Renal cortical epithelial cell (primary cell): ENCODE measurements around the gene PHRF1. TPM values are rescaled to one million over a fixed set of nuclear protein-coding genes. Genes with fewer than 3 reads are reported as not detected.
A peak's percentile ranks its signal among the peaks of the same experiment; 100 is the strongest.

ENCODE experiments used
- DNase-seq: peaks from one replicate; pipeline ENCODE4 v3.0.0-alpha.2; 2011; ENCODE audit warnings: low read depth
- total RNA-seq: library from RNA; depleted of rRNA; stranded (reverse); fragments of >200 nt; gene quantifications from 2 replicates; pipeline ENCODE4 v1.2.3, GENCODE V29; 2014

Gene PHRF1
- total RNA-seq, 1 donor from 2014 or later, result 40.9 TPM

DNA sequence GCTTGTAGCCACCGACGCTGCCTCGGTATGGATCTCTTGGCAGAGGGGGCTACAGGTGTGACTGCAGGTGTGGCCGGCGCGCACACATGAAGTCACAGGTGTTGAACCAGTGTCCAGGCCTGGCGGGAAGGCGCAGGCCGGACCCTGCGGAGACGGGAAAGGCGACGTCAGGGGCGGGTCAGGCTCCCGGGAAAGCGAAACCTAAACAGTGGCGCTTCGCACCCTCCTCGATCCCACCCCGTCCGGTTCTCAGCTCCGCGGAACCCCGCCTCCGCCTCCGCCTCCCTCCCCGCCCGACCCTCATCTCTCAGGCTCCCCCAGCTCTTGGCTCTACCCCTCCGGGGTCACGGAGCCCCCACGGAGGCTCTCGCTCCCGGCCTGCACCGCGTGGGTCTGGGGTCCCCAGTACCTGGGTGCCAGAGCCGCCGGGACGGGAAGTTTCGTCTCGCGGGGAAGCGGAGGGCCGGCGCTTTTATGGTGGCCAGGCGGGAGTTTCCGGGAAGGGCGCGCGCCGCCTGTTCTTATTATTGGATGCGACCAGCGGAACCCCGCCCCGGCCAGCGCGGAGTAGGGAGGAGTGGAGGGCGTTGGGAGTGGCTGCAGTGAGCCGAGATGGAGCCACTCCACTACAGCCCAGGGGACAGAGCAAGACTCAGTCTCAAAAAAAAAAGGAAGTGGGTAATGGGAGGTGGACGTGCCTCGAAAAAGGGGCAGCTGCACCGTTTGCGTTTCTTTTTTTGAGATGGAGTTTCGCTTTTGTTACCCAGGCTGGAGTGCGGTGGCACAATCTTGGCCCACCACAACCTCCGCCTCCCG is 39.4 kb downstream of the PHRF1 start, which contains the start of gene IRF7:
Gene IRF7, minus strand, starts transcription at position 447 of the 816 bp plus-strand sequence. CDS start 586 bp downstream, outside the sequence.
- peak; percentile 69 for DNase-seq

DNA sequence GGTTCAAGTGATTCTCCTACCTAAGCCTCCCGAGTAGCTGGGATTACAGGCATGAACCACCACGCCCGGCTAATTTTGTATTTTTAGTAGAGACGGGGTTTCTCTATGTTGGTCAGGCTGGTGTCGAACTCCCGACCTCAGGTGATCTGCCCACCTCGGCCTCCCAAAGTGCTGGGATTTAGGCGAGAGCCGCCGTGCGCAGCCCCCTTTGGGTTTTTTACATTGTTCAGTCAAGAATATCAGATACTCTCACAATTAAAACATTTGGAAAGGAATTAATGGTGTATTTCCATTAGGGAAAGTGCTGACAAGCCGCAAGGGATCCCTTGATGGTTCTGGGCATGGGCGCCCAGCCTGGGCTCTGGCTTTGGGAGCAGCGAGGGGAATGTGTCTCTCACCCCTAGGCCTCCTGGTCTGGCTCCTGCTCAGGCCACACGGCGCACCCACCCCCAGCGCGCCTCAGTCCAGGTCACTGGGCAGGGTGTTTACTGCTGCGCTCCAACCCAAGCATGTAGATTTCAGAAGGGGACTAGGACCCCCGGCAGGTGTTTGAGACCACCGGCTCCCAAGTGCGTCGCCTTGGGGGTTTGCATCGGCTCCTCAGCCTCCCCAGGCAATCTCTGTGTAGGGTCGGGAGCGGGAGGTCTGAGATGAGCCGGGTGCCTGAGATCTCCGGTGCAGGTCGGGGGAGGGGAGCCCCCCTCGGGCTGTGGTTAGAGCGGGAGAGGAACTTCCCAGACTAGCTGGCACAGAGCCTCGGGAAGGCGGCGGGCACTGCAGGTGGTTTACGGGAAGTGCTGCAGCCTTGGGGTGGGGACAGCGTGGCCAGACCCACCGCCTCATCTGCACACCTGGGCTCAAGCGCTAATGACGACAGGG is 40.3 kb downstream of the PHRF1 start:
- no peak for DNase-seq

DNA sequence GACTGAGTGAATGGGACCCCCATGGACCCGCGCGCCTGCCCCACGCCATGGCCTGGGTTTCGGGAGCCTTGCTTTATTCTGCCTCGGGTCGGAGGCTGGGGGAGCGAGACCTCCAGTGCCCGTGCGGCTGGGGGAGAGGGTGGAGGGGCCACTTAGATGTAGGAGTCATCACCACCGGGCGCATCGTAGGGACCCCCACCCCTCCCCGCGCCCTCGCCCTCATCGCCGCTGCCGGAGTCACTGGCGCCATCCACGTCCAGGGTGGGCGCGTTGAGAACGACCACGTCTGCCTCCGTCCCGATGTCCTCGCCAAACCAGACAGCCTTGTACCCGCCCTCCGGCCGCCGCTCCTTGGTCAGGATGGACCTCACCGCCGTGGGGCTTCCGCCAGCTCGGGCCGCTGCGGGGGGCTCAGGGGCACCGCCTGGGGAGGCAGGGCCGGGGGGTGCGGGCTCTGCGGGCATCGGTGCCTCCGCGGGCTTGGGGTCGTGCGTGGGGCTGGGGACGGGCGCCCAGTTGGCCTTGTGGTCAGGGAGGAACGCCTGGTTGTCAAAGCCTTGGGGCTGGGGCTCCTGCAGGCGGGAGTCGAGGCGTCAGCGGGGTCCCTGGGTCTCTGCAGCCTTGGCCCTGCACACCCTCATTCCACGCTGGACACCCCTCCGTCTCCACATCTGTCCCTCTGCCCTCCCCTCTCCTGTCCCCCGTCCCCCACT is 41.1 kb downstream of the PHRF1 start:
- no peak for DNase-seq

DNA sequence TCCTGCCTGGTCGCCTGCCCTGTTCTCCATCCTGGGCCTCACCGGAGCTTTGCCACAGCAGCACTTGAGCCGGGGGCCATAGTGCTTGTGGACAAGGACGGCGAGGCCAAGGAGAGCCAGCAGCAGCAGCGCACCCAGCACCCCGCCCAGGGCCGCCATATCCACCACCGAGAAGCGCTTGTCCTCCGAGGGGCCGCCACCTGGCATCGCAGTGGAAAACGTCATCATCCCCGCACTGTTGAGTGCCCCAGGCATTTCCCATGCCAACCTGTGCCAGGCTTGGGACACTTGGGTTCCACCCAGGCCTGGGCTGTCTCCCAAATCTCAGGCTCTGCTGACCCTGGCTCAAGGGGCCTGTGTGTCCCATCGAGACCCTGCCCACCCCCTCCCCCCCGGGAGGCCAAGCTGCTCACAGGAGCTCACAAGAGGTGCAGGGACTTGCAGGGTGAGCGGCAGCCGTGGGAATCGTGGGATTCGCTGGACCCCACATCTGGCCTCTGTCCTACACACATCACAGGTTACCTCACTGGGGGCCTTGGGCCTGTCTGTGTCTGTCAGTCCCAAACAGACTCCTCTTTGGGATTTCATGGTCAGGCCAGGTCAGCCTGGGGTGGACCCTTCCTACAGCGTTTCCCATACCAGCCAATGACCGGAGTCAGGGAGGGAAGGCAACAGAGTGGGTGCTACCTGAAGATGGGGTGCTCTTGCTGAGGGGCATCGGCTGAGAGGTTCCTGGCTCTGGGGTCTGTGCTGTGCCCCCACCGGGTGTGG is 41.8 kb downstream of the PHRF1 start:
- DNase-seq, result no peak

DNA sequence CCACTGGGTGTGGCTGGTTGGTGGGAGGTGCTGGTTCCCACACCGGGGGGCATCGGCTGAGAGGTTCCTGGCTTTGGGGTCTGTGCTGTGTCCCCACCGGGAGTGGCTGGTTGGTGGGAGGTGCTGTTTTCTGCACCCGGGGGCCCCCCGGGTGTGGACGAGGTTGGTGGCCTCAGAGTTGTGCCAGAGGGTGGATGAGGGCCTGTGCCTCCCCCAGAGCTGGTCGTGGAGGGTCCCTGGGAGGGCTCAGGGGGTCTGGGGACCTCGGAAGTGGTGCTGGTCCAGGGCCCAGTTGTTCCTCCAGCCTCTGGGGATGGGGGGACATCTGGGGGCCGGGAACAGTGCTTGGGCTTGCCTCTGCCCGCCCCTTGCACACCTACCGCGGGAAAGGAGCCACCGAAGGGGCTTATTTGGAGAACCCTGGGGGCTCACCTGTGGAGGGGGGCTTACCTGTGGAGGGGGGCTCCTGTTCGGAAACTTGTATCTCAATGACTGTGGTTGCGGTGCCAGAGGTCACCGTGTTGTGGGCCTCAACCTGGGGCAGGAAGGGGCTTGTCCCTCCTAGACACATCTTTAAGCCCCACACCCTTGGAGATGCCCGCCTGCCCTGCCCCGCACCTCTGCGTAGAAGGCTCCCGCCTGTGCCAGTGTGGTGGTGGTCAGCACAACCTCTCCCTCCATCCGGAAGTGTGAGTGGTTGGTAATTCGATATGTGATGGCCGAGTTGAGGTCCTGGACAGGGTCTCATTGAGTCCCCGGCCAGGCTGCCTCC is 42.8 kb downstream of the PHRF1 start:
- no peak for DNase-seq

DNA sequence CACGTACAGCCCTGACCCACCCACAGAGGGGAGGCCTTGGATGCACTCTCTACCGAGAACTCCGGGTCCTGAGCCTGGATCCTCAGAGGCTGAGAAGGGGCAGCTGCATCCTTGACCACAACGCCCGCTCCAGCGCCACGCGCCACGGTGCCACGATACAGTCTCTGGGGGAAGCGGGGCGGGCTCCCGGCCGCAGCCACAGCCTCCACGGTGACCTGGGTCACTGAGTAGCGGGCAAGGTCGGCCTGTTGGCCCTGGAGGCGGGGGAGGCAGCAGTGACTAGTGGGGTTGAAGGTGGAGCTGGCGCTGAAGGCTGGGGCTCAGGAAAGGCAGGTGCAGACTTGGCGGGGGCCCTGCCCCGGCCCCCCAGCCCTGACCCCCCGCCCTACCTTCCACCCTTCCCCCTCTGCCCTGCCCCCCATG is 43.4 kb downstream of the PHRF1 start:
- DNase-seq, result no peak

DNA sequence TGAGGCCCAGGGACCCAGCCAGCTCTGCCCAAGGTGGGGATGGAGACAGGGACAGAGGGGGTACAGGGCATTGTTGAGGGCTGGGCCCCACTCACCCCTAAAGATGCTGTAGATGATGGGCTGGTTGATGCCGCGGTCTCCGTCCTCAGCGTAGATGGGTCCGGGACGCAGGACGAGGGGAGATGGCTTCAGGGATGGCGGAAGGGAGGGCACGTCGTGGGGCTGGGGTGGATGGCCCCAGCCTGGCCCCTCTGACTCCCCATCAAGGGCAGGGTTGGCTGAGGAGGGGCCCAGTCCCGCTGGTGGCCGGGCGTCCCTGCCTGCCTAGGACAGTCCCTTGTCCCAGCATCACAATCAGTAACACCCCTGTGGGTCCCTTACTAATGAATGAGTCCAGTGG is 43.9 kb downstream of the PHRF1 start:
- DNase-seq, result no peak

DNA sequence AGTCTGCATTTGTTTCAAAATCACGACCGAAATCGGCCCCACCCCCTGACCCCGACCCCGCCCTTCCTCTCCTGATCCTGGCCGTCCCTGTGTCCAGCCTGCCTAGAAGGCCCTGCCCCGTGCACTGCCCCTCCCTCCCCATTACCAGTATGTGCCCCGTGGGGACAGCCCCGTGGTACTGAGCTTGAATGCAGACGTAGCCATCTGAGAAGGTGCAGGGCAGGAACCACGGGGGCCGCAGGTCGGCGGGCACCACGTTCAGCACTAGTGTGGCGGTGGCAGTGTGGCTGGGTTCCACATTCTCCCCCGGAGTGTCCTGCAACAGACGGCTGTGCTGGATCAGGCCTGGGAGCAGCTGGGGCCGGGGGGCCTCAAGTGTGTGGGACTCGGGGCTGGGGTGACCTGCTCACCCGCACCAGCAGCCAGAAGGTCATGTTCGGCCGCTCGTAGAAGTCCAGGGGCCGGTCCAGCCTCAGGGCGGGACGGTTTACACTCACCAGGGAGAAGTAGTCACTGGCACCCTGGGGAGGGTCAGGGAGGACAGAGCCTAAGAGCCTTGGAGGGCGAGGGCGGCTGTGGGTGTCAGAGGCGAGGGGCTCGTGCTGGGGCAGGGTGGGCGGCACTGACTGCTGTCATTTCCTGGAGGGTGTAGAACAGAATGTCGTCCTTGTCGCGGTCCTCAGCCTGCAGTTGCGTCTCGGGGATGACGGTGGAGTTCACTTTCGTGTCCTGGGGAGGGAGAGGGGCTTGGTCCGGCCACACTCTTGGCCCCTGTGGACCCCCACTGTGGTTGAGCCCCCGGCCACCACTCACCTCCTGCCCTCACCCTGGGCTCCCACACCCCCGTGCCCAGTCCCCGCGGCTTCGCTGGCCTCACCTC is 44.9 kb downstream of the PHRF1 start:
- no peak for DNase-seq

DNA sequence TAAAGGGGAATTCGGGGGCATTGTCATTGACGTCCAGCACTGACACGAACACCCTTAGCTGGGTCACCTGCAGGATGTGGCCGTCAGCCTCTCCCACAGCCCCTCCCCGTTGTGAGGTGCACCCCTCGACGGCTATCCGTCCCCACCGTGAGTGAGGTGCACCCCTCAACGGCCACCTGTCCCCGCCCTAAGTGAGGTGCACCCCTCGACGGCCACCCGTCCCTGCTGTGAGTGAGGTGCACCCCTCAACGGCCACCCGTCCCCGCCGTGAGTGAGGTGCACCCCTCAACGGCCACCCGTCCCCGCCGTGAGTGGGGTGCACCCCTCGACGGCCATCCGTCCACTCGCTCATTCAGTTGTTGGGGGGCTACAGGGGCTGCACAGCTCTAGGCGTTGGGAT is 45.6 kb downstream of the PHRF1 start:
- DNase-seq, result no peak

DNA sequence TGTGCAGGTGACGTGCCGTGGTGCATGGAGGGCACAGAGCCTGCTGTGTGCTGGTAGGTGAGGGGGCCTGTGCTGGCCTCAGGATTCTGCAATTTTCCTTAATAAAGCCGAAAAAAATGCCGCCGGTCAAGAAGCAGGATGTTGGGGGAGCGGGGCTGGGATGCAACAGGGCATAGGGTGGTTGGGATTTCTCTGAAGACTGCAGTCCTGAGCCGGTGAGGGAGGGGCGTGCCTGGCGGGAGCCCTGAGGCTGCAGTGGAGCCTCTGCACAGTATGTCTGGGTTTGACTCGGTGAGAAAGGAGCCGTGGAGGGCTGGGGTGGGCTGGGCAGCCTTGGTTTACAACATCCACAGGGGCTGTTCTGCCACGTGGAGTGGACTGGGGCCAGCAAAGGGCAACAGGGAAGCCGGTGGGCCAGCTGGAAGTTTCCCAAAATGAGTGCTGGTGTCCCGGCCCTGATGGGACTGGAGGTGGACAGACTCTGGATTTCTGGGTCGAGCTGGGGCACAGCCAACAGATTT is 47.1 kb downstream of the PHRF1 start:
- no peak for DNase-seq

DNA sequence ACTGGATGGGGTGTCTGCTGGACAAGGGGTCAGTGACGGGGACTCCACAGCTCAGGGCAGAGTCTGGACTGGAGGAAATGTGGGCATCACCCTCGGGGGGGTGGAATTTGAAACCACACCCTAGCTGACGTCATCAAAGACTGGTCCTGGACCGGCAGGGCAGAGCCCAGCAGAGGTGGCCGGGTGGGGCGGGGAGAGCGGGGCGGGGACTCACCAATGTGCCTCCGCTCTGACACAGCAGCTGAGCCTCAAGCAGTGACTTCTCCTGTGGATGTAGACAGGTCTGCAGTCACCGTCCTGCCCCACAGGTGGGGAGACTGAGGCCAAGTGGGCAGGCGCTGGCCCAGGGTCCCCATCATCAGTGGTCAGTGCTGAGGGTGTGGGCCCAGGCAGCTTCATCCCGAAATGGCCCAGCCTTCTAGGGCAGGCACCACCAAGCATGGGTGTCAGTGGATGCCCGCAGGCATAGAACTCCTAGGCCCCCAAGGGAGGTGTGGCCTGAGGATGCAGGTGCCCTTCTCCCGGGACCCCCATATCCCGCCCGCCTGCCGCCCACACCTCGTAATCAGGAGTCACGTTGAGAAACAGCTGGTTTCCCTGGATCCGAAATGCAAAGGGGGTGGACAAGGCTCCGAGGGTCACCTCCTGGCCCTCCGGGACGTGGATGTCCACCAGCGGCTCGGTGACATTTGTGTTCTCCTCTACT is 47.9 kb downstream of the PHRF1 start:
- DNase-seq, result peak; percentile 26

DNA sequence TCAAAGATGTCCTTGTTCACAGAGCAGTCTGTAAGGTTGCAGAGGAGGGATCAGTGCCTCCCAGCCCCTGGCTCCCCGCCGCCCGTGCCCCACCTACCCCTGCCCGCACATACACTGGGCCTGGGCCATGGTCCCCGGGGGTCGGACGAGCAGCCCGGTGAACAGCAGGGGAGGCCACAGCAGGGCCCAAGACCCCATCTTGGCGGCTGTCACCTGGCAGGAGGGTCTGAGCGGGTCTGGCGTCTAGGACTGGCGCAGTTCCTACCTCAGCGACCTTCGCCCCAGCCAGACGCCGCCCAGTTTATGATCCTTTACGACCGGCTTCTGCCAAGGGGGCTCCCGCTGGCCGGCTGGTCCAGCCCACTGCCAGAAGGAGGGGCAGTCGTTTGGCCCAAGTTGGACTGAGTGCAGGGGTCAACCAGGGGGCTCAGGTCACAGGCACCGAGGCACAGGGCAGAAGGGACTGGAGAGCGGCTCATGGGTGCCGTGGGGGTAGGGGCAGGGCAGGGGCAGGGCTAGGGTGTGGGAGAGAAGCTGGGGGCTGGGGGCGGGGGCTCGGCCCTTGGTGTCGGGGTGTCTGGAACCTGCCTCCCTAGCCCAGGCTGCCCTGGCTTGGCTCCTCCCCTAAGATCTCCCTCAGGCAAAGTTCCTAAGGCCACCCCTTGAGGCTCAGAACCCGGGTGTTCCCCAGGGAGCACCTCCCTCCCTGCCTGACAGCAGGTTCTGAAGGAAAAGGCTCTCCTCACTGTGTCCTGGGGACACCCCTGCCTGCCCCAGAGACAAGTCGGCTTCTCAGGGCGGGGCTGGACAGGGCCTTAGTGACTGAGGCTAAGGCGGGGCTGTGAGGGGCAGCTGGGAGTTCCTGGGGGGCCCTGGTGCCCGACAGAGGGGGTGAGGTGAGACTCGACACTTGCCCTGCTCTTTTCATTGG is 48.7 kb downstream of the PHRF1 start, which contains the start of gene CDHR5:
Gene CDHR5, minus strand, starts transcription at position 251 of the 931 bp plus-strand sequence. Its CDS starts 53 bp downstream, at position 198.
- DNase-seq, result no peak

DNA sequence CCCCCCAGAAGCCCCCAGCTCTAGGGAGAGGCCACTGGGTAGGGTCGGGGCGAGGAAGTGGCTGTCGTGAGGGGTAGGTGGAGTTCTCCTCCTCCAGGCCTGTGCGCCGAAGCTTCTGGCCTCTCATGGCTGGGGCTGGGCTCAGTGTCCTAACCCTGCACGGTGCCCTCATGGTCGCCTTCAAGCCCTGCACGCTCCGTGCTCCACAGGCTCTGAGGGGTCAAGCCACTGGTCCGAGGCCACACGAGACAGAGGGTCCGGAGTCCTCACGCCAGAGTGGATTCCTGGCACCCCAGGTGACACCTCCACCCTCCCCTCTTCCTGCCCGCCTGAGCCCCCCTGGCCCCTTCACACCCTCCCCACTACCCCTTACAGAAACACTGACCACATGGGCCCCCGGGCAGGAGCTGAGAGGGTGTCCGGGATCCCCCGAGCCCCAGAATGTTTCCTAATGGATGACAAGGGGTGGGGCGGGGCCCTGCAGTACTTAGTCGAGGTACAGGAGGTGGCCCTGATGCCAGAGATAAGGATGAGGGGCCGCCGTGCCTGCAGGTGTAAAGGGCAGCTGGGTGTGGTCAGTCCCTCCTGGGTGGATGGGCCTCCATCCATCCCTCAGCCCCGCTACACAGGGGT is 49.5 kb downstream of the PHRF1 start:
- no peak for DNase-seq

DNA sequence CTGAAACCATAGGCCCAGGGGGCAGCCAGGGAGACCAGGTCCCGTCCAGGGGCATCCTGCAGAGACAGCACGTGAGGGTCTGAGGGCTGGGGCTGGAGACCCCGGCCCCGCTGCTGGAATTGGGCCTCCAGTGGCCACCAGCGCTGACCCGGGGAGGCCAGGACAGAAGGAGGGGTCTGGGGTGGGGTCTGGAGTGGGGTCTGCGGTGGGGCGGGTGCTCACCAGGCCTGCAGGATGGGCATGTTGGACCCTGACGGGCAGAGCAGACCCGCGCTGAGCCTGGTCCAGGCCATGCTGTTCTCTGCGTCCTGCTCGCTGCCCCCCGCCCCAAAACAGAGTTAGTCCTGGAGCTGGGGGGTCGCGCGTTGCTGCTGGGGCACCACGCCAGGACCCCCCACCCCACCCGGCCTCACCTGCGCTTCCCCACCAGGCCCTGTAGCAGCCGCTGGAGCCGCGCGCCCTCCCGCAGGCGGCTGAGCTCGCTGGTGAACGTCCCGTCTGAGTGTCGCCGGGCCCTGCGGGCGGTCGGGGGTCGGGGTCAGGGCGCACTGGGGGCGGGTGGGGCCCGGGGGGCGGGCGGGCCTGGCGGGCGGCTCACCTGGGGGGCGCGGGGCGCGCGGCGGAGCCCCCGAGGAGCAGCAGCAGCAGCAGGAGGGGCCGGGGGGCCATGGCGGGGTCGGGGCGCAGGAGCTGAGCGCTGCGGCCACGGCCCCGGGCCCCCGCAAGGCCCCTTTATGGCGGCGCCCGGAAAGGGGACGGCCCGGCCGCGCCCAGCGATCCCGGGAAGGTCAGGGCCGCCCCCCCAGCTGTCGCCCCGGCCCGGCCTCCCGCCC is 50.4 kb downstream of the PHRF1 start, which contains the start of gene SCT:
Gene SCT, minus strand, starts transcription at position 707 of the 833 bp plus-strand sequence. Its CDS starts 38 bp downstream, at position 669.
- DNase-seq, result no peak

DNA sequence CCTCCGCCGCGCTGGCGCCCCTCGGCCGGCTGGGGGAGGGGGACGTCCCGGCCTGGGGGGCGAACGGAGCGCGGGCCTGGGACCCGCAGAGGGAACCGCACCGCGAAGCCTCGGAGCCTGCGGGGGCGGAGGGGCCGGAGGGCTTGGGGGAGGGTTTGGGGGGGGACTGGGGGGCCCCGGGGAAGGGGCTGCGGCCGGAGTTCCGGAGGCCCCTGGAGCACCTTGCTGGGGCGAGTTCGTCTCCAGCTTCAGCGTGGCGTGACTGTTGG is 51.0 kb downstream of the PHRF1 start:
- DNase-seq, result no peak

DNA sequence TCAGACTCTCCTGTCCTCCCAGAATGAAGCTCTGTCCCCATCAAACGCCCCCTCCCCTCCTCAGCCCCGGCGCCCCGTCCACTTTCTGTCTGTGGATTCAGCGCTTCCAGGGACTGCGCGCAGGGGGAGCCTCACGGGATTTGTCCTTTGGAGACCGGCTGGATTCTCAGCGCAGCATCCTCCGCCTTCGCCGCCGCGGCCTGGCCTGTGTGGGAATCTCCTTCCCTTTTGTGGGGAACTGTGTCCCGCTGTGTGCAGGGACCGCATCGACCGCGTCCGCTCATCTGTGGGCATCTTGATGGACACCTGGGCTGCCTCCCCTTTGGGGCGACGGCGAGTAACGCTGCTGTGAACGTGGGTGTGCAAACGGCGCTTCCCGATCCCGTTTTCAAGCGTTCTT is 51.8 kb downstream of the PHRF1 start:
- DNase-seq, result no peak
